AG09319 (cell line): ENCODE data around the gene LPCAT3.

Source experiments
- DNase-seq: peaks from one replicate; pipeline ENCODE4 v3.0.0-alpha.2; 2010; ENCODE audit warnings: low read depth; ENCODE audit errors: extremely low read depth
- CTCF ChIP-seq: IDR thresholded peaks from 2 replicates; pipeline ENCODE4 v1.5.1; 2011; ENCODE audit warnings: low read depth, mild to moderate bottlenecking, inconsistent platforms, low read length, moderate library complexity

Gene LPCAT3

GRCh38 chr12:6953442-6954315 is 64.6 kb downstream of the LPCAT3 start:
- TF ChIP-seq CTCF = no peak
- DNase-seq = no peak

GRCh38 chr12:6952863-6953441 is 65.3 kb downstream of the LPCAT3 start:
- TF ChIP-seq CTCF = no peak
- no peak for DNase-seq

- no peak for TF ChIP-seq CTCF
- DNase-seq = no peak
These were observed 66.0 kb downstream of the LPCAT3 start for GRCh38 chr12:6952121-6952862.

- no peak for TF ChIP-seq CTCF
- no peak for DNase-seq
These were observed 66.6 kb downstream of the LPCAT3 start for GRCh38 chr12:6951551-6952120.

- TF ChIP-seq CTCF = no peak
- DNase-seq = no peak
These were observed 67.3 kb downstream of the LPCAT3 start, which contains the start of gene PTPN6 for GRCh38 chr12:6950811-6951540. Gene PTPN6 (plus strand): TSS chr12:6951356. CDS start chr12:6951513, 157 bp downstream.

GRCh38 chr12:6950401-6950801 is 67.9 kb downstream of the LPCAT3 start:
- DNase-seq = no peak
- TF ChIP-seq CTCF = no peak
